MM.1S (cell line): ENCODE results near the gene MLLT1.

ENCODE experiments used
- DNase-seq: peaks from one replicate; pipeline ENCODE4 v3.0.0-alpha.2; 2015
- H2AFZ ChIP-seq: fragments of 300-600 bp; sonication (generic); 2 replicates; pipeline ENCODE4 v1.6.0; 2016; ENCODE audit warnings: antibody characterized with exemption, low read length
- H3F3A ChIP-seq: fragments of 300-600 bp; sonication (generic); 2 replicates; pipeline ENCODE4 v1.6.1; 2016; ENCODE audit warnings: mild to moderate bottlenecking, antibody characterized with exemption, low read length, moderate library complexity, mixed read lengths; ENCODE audit not compliant: insufficient read depth
- H3K27ac ChIP-seq: fragments of 300-600 bp; sonication (generic); 2 replicates; pipeline ENCODE4 v1.5.1; 2016; ENCODE audit warnings: mild to moderate bottlenecking, low read length
- H3K27me3 ChIP-seq: fragments of 300-600 bp; sonication (generic); replicated peaks from 2 replicates; pipeline ENCODE4 v1.6.0; 2016; ENCODE audit warnings: low read length; ENCODE audit not compliant: insufficient read depth
- H3K36me3 ChIP-seq: fragments of 300-600 bp; sonication (generic); replicated peaks from 2 replicates; pipeline ENCODE4 v1.6.1; 2016; ENCODE audit warnings: mild to moderate bottlenecking, low read length, mixed read lengths; ENCODE audit not compliant: insufficient read depth
- H3K4me1 ChIP-seq: fragments of 300-600 bp; sonication (generic); 2 replicates; pipeline ENCODE4 v1.6.1; 2016; ENCODE audit warnings: low read length, mixed read lengths
- H3K4me2 ChIP-seq: fragments of 300-600 bp; sonication (generic); 2 replicates; pipeline ENCODE4 v1.6.0; 2016; ENCODE audit warnings: low read depth, low read length
- H3K4me3 ChIP-seq: fragments of 300-600 bp; sonication (generic); 2 replicates; pipeline ENCODE4 v1.5.1; 2016; ENCODE audit warnings: low read length, mixed read lengths
- H3K79me2 ChIP-seq: fragments of 300-600 bp; sonication (generic); 2 replicates; pipeline ENCODE4 v1.6.1; 2016; ENCODE audit warnings: mixed run types, low read length, mixed read lengths
- H3K9ac ChIP-seq: fragments of 300-600 bp; sonication (generic); 2 replicates; pipeline ENCODE4 v1.6.1; 2016; ENCODE audit warnings: low read length, mixed read lengths
- H3K9me2 ChIP-seq: fragments of 300-600 bp; sonication (generic); replicated peaks from 2 replicates; pipeline ENCODE4 v1.6.1; 2016; ENCODE audit warnings: mild to moderate bottlenecking, low read length, mixed read lengths; ENCODE audit not compliant: insufficient read depth
- H3K9me3 ChIP-seq: fragments of 300-600 bp; sonication (generic); replicated peaks from 2 replicates; pipeline ENCODE4 v1.6.1; 2016; ENCODE audit warnings: mild to moderate bottlenecking, low read length, mixed read lengths; ENCODE audit not compliant: insufficient read depth
- H4K20me1 ChIP-seq: fragments of 300-600 bp; sonication (generic); 2 replicates; pipeline ENCODE4 v1.6.1; 2016; ENCODE audit warnings: mild to moderate bottlenecking, low read length, moderate library complexity, mixed read lengths; ENCODE audit not compliant: insufficient read depth
- CTCF ChIP-seq: fragments of 300-600 bp; sonication (generic); IDR thresholded peaks from 2 replicates; pipeline ENCODE4 v1.5.1; 2016; ENCODE audit warnings: antibody characterized with exemption, low read length, mixed read lengths
- EZH2 ChIP-seq: fragments of 300-600 bp; sonication (generic); optimal IDR thresholded peaks from 2 replicates; pipeline ENCODE3; 2017; ENCODE audit warnings: low read depth, mild to moderate bottlenecking, antibody characterized with exemption, low read length, mixed read lengths
- EZH2phosphoT487 ChIP-seq: fragments of 300-600 bp; sonication (generic); IDR thresholded peaks from 2 replicates; pipeline ENCODE4 v1.6.1; 2018; ENCODE audit warnings: antibody characterized with exemption, low read length

The MLLT1 gene

GRCh38 chr19:6173190-6173589 is 106.6 kb downstream of the MLLT1 start:
- H4K20me1 ChIP-seq = no peaks in the 10 kb centered on the region
- no peak overlapping the region for H2AFZ ChIP-seq
- no peaks in the 10 kb centered on the region for H3K4me1 ChIP-seq
- H3K4me3 ChIP-seq = no peak overlapping the region
- H3K27me3 ChIP-seq = peaks cover 57% of the 10 kb centered on the region
- no peaks in the 10 kb centered on the region for H3K36me3 ChIP-seq
- TF ChIP-seq CTCF (no peak), EZH2 (no peak), EZH2phosphoT487 (no peak)
- H3F3A ChIP-seq = no peaks in the 10 kb centered on the region
- H3K79me2 ChIP-seq = no peaks in the 10 kb centered on the region
- DNase-seq = no peak
- no peak overlapping the region for H3K27ac ChIP-seq
- no peak overlapping the region for H3K4me2 ChIP-seq
- no peaks in the 10 kb centered on the region for H3K9me2 ChIP-seq
- H3K9ac ChIP-seq = no peak overlapping the region
- H3K9me3 ChIP-seq = no peaks in the 10 kb centered on the region

GRCh38 chr19:6172074-6172863 is 107.5 kb downstream of the MLLT1 start:
- Histone ChIP-seq H3K27ac (no peak overlapping the region), H2AFZ (no peak overlapping the region), H3K9me2 (no peaks in the 10 kb centered on the region), H3K9me3 (no peaks in the 10 kb centered on the region), H3K4me2 (no peak overlapping the region), H3K36me3 (no peaks in the 10 kb centered on the region), H3K79me2 (no peaks in the 10 kb centered on the region), H3K27me3 (peaks cover 52% of the 10 kb centered on the region), H3K4me1 (no peaks in the 10 kb centered on the region), H3F3A (no peaks in the 10 kb centered on the region), H3K4me3 (no peak overlapping the region), H3K9ac (no peak overlapping the region), H4K20me1 (no peaks in the 10 kb centered on the region)
- TF ChIP-seq EZH2 (no peak), CTCF (no peak), EZH2phosphoT487 (no peak)
- DNase-seq = no peak

DNA sequence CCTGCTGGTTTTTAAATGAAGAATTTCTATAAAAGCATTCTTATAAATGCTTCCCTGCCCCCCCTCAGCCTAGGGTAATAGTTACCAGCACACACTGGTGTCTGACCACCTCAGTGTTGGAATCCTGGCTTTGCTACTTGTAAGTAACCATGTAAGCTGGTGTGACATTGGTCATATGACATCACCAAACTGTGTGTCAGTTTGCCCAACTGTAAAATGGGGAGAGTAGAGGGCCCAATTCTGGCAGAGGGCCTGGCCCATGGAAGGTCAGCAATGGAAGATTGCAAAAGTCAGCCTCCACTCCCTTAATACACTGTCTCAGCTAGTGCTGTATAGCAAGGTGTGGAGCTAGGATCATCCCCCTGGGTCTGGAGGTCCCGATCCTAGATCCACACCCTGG is 112.7 kb downstream of the MLLT1 start:
- no peak overlapping the region for H3K4me3 ChIP-seq
- no peak for DNase-seq
- no peak overlapping the region for H3K27ac ChIP-seq
- TF ChIP-seq EZH2 (no peak), CTCF (no peak), EZH2phosphoT487 (no peak)
- H3K79me2 ChIP-seq = no peaks in the 10 kb centered on the region
- H3K9ac ChIP-seq = no peak overlapping the region
- H3K27me3 ChIP-seq = peaks cover 53% of the 10 kb centered on the region
- no peaks in the 10 kb centered on the region for H4K20me1 ChIP-seq
- no peaks in the 10 kb centered on the region for H3K36me3 ChIP-seq
- H3K4me2 ChIP-seq = no peak overlapping the region
- H3K9me3 ChIP-seq = no peaks in the 10 kb centered on the region
- H3K4me1 ChIP-seq = no peaks in the 10 kb centered on the region
- H2AFZ ChIP-seq = no peak overlapping the region
- H3K9me2 ChIP-seq = no peaks in the 10 kb centered on the region
- no peaks in the 10 kb centered on the region for H3F3A ChIP-seq
